GM21717 (cell line): ENCODE measurements around the gene EFHC2.
"Not testable (repeated sequence)": the region's sequence is repeated elsewhere in the genome, so short reads cannot be mapped to it uniquely, and the experiment has no call there.

Experiments
- ATAC-seq: cut with Tn5 transposase; IDR thresholded peaks from one replicate; pipeline ENCODE4 v1.9.1; 2021; ENCODE audit warnings: mild to moderate bottlenecking, moderate library complexity; ENCODE audit not compliant: unreplicated experiment

The EFHC2 gene

DNA sequence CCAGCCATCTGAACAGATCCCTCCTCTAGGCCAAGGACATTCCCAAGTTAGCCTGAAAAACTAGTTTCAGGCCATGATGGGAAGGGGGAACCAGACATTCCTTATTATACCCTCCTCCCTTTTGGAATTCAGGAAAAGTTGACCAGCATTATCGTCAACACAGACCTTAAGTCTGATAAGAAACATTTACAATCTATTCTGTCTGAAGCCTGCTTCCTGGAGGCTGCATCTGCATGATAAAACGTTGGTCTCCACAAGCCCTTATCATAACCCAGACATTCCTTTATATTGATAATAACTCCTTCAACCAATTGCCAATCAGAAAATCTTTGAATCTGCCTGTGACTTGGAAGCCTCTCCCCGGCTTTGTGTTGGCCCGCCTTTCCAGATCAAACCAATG, 44.3 kb downstream of the EFHC2 start:
- ATAC-seq, result no peak

DNA sequence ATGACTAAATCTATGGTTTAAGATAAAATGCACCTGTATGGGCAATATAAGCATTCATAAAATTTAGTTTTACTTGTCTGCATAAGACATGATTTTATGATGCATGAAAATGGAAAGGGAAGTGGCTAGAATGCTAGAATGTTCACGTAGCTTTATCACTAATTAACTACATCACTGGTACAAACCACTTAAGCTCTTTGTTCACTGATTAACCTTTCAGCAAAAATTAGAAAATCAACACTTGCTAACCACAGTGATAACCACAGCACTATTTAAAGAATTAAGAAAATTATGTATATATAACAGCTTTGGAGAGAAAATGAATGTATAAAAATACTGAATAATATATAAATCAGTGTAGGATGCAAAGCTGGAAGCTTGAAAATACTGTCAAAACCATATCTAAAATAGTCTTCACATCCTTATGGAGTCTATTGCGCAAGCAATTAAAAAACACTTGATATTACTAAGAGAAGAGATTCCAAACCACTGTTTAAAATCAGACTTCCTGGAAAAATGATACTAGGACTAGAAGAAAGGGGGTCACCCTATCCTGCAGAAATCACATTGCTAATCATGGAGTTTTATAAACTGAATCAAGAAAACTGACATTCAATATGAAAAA, 51.9 kb downstream of the EFHC2 start:
- ATAC-seq, result no peak

DNA sequence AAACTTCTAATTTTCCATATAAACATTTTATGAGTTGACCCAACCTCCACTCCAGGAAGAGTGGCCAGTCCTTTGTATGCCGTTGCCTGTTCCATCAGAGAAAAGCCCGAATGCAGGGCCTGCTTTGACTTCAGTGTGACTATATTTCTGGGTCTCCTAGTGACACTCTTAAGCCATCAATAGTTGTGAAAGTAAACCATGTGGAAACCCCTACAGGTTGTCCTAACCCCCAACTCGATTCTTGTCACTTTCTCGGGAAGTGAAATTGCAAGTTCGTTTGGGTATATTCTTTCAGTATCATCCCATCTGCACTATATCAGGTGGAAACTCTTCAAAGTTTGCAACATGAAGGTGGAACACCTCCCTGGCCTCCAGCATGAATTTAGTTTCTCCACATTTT, 52.8 kb downstream of the EFHC2 start:
- ATAC-seq, result no peak

DNA sequence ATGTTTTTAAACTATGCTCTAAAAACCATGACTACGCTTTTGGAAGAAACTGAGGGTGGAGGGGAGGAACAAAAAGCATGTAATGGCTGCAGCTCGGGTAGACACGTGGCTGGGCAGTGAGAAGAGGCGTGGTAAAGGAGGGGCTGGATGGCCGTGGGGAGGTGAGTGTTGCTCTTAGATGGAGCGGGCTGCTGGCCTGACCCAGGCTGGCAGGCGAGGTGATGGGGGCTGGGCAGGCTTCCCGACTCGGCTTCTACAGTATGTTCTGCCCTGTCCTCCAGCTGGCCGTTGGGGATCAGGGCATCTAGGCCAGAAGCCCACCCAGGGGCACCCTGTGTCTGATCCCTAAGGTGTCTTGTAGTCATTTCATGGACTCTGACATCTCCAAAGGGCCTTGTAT, 60.7 kb downstream of the EFHC2 start:
- ATAC-seq, result no peak

DNA sequence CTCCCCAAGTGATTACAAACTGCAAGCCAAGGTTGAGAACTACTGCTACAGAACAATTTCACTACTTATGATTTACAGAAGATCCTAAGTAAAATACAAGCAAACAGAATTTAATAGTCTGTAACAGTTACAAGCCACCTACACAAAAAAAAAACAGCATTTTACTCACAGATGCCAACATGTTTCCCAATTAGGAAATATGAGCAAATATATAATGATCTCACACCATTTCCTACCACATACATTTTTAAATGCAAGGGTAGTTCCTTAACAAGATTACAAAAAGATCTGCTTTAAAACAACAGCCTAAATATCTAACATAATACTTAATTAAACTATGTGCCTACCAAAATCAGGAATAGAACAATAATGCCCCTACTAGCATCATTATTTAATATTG, 63.4 kb downstream of the EFHC2 start:
- ATAC-seq, result no peak

DNA sequence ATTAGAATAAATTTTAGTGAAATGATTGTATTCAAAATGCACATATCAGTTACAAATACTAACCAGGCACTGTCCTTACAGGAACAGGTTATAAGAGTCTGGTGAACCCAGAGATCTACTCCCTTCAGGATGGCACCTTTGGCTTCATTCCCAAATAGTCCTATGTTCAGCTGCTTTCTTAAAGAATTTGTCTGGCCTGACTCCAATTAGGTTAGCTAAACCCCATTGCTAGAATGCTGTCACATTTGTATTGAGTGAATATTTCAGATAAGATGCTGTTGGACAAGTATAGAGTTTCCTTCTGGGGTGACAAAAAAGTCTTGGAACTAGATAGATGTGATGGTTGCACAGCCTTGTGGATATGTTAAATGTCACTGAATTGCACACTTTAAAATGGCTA, 69.4 kb downstream of the EFHC2 start:
- ATAC-seq, result no peak

DNA sequence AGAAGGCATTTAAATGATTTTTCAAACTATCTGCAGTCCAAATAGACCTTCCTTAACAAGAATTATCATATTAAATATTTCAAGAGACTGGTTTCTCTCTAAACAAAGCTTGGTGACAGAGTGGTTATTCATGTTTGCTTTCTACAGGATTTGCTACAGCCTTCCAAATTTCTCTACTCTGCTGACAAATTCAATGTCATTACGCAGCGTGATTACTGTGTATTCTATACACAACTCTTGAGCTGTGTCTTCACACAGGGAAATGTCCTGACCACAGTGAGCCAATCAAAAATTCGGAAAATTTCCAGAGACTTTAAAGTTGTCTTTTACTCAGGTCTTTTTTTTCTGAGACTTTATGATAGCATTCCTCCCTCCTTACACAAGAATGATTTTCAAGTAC, 75.6 kb downstream of the EFHC2 start:
- no peak for ATAC-seq

DNA sequence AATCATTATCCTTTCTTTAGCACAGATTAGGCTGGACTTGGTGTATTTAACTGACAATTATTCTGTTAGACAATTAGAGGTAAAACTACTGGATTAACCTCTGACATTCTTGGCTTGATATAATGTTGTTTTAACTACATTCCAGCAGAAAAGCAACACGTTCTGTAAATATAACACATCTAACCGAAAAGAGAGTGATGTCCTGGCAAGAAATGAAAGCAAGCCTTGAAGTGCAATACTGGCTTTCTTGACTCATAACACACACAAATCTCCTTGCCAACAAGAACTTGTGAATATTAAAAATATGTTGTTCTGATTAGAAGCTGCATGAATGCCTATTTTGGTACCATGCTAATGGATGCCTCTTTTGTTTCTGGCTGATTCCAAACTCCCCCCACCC, 76.4 kb downstream of the EFHC2 start:
- ATAC-seq, result no peak

DNA sequence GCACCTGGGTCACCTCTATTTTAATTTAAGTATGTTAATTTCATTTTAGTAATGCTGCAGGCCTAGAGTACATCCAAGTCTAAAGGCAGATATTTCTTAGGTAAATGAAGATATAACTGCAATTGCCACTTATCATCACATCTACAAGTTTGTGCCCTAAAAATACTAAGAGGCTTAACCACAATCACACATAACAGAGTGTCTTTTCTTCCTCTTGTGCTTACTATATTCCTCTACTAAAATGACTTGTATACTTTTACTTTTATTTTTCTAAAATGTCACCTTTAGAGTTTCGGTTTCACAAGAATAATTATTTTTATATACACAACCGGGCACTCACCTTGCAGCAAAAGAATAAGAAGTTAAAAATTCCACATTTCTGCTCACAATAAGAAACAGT, 77.9 kb downstream of the EFHC2 start:
- no peak for ATAC-seq

DNA sequence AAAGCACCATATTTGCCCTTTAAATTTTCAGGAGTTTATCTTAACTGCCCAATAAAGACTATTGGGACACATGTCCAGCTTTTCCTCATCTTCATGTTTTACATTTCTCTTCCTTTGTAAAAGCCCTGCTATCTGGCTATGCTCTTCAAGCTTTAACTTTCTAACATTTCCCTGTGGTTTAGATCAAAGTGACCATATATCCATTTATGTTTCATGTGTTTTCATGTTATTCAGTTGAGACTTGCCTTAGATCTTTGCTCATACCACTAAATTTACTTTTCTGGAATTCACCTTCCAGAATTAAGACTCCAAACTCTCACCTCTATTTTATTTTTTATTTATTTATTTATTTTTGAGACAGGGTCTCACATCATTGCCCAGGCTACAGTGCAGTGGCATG, 78.5 kb downstream of the EFHC2 start:
- ATAC-seq, result no peak

DNA sequence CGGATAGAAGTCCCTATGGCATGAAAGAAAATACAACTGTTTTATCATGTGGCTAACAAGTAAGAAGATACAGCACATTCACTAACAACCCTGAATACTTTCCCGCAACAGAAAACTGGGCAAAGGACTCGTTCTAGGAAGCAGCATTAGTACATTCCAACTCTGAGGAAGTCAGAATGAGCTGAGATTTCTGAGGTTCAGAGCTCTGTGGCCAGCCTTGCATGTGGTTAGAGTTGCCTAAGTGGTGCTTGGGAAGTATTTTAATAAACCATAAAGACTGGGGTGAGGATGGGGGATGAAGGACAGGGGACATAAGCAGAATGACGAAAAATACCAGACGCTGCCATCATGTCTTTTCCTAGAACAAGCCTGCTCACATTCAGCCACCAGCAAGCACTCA, 82.2 kb downstream of the EFHC2 start:
- ATAC-seq, result no peak

DNA sequence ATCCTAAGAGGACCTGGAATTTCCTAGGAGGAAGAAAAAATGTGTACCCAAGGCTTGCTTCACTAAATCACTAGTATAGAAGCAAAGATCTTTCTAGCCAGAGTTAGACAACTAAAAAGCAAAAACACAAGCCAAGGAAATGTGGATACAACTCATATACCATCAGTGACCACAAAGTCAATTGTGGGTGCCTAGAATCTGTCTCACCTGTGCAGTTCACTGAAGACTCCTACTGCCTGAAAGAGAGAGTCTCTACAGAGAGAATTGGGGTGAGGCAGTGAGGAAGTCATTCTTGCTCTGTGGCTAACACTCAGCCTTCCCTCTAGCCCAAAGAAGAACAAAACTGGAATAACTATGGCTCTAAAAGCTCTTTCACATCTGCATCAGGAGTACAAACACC, 82.9 kb downstream of the EFHC2 start:
- ATAC-seq, result no peak

DNA sequence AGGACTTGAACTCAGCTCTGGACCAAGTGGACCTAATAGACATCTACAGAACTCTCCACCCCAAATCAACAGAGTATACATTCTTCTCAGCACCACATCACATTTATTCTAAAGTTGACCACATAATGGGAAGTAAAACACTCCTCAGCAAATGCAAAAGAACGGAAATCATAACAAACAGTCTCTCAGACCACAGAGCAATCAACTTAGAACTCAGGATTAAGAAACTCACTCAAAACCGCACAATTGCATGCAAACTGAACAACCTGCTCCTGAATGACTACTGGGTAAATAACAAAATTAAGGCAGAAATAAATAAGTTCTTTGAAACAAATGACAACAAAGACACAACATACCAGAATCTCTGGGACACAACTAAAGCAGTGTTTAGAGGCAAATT, 87.7 kb downstream of the EFHC2 start:
- ATAC-seq, result not testable (repeated sequence)

DNA sequence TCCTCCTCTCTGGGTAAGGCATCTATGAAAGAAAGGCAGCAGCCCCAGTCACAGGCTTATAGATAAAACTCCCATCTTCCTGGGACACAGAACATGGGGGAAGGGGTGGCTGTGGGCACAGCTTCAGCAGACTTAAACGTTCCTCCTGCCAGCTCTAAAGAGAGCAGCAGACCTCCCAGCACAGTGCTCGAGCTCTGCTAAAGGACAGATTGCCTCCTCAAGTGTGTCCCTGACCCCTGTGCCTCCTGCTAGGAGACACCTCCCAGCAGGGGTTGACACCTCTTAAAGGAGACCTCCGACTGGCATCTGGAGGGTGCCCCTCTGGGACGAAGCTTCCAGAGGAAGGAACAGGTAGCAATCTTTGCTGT, 89.9 kb downstream of the EFHC2 start:
- ATAC-seq, result peak; percentile 14

DNA sequence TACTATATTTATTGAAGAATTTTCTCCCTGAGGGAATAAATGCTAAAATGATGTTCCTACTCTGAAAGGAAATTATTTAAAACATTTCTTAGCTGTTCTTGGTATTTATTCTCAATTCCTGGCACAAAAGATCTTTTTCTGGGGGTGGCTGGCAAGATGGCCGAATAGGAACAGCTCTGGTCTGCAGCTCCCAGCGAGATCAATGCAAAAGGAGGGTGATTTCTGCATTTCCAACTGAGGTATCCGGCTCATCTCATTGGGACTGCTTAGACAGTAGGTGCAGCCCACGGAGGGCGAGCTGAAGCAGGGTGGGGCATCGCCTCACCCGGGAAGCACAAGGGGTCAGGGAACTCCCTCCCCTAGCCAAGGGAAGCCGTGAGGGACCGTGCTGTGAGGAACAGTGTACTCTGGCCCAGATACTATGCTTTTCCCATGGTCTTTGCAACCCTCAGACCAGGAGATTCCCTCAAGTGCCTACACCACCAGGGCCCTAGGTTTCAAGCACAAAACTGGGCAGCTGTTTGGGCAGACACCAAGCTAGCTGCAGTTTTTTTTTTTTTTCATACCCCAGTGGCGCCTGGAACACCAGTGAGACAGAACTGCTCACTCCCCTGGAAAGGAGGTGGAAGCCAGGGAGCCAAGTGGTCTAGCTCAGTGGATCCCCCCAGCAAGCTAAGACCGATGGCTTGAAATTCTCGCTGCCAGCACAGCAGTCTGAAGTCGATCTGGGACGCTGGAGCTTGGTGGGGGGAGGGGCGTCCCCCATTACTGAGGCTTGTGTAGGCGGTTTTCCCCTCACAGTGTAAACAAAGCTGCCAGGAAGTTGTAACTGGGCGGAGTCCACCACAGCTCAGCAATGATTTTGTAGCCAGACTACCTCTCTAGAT, 90.5 kb downstream of the EFHC2 start:
- peak; percentile 74 for ATAC-seq

DNA sequence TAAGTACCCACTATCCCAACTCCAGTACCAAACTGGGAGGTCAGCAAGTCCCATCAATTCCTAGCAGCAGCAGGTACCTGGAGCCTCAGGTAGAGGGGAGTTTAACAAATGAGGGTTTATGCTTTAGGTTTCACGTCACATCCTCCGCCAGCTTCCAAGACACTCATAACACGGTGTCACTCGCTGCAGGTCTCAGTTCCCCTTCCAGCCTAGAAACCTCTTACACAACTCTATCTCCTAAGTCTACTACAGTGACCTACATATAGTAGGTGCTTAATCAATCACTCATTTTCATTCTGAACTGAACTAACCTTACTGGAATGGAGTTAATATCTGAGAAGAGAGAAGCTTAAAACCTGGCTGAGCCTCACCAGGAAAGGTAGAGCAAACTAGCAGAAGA, 96.0 kb downstream of the EFHC2 start:
- ATAC-seq, result peak; percentile 58

DNA sequence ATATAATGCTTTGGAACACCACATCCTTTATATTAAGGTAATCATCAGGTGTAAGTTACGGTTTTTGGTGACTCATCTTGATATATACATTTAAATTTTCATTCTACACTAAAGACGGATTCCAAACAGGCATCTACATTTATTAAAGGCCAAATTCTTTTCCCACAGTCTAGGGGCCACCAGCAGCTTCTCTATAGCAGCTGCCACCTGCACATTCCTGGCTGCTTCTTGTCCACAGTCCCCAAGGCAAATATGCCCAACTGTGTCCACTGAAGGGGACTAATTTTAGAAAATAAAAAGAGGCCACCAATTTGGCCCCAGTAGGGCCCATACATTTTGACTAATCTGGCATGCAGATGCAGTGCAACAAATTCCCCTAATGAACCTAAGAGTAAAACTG, 96.6 kb downstream of the EFHC2 start:
- ATAC-seq, result no peak

DNA sequence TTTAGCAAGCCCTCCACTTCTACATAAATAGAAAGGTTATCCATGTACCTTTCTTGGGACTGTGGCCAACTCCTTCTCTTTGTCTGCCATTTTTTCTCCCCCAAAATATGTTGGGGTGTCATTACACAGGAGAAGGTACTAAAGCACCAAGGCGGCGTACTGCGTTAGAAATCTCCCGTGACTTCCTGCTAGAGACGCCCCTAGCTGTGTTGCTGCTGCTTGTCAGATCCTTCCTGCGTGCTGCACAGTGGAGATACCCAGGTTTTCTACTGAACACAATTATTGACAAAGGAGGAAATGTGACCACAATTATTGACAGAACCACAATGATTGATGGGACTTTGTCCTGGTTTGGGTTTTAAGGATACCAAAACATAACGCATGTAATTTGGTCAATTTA, 97.7 kb downstream of the EFHC2 start:
- ATAC-seq, result no peak

DNA sequence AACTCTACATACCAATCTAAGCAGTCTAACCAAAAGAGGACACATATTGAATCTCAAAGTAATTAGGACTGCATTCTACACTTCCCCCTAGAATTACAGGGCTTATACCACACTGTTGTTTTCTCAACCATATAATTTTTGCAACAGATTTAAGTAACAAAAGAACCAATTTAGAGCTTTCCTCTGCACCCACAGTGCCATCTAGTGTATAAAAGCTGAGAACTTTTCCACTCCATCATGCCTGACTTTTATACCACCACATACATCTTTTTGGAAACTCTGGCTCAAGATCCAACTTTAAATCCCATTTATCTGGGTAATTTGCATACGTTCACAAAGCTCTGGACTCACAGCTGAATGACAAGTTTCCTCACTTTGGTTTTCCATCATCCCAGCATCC, 99.5 kb downstream of the EFHC2 start:
- ATAC-seq, result no peak

DNA sequence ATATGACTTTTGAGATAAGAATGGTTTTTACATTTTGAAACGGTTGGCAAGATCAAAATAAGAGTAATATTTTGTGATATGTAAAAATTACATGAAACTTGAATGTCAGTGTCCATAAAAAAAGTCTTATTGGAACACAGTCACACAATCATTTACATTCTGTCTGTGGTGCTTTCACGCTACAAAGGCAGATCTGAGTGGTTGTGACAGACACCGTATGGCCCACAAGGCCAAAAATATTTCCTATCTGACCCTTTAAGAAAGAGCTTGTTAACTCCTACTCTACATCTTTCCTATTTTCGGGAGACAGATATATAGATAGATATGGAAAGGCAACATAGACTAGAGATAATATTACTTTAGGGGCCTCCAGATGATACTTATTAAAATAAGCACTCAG, 101.9 kb downstream of the EFHC2 start:
- no peak for ATAC-seq

DNA sequence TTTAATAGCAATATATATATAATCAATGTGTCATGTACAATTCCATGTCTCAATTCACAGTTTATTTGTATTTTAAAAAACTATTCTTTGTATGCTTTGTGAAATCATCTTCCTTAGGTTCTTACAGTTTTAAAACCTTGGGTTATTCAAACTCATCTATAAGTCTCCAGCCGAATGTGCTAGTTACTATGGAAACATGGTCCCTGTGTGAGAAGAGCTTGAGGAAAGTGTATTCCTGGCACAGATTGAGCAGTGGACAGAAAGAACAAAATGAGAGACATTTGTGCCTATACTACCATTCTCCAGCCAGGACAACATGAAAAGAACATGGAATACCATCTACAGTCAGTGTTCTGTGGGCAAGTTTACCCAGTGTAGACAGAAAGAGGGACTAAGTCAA, 103.4 kb downstream of the EFHC2 start:
- no peak for ATAC-seq

DNA sequence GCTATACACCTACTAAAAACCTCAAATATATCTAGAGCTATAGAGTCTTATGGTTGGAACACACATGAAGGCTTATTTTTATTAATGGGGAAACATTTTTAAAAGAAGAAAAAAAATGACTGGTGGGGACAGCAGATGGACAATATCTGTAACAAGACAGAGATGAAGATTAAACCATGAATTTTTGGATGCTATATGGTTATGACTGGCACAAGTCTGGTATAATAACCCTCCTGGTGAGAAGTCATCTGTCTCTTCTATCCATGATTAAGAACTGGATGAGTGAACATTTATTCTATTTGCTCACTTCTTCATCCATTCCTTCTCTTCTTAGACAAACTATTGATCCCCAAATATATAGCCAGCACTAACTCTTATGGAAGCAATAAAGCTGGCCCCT, 104.4 kb downstream of the EFHC2 start:
- ATAC-seq, result no peak

DNA sequence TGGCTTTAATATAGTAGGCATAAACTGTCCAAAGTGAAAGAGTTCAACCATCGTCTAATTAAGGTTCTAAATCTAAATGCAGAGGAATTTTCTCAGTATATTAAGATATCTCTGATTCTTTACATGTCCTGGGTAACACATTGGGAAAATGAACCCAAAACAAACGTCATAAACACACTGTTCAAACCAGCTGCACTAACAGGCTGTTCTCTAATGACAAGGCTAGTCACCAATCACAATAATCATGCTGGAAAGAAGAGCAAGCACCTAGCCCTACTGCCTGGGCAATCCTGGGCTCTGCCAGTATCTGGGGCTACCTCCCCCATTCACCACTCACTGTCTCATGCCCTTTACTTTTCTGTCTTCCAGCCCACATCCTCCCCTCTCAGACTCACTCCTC, 107.9 kb downstream of the EFHC2 start:
- no peak for ATAC-seq
